ENCODE results near the gene CCDC167. TPM values are rescaled to one million over a fixed set of nuclear protein-coding genes. Genes with fewer than 3 reads are reported as not detected.

Gene CCDC167
- total and polyA plus RNA-seq, 5 experiments from 2014 or later, result 17.9 to 74.7 (median 64.3) TPM

- DNase-seq (peak; percentile 79 to 97 (median 93)), ATAC-seq (peak; percentile 86 to 89)
- no peaks in the 10 kb centered on the region for H3K36me3 Mint-ChIP-seq
- H3K27ac Mint-ChIP-seq, result peak overlapping the region; percentile 97 to 100 (median 100)
- H3K4me3 Mint-ChIP-seq, result peak overlapping the region; percentile 80 to 97 (median 92)
- POLR2A ChIA-PET, result interaction anchor here (0.6 to 10.5 kb wide), 24 partner anchors 8 to 344 kb away, joined by 3 to 330 read pairs (median 5); partner anchors contain the start of genes CCDC167, CMTR1 and ZFAND3
- no peaks in the 10 kb centered on the region for H3K9me3 Mint-ChIP-seq
- H3K4me1 Mint-ChIP-seq, result peaks cover 53 to 93% (median 87%) of the 10 kb centered on the region in 4 donors
- no peaks in the 10 kb centered on the region for H3K27me3 Mint-ChIP-seq
Observed at GRCh38 chr6:37516076-37516919, 16.6 kb upstream of the CCDC167 start.

- peak overlapping the region; percentile 80 to 97 (median 92) for H3K4me3 Mint-ChIP-seq
- DNase-seq (no peak), ATAC-seq (no peak)
- H3K4me1 Mint-ChIP-seq, result peaks cover 57 to 93% (median 87%) of the 10 kb centered on the region in 4 donors
- no peaks in the 10 kb centered on the region for H3K36me3 Mint-ChIP-seq
- POLR2A ChIA-PET, result interaction anchor here (0.8 to 10.5 kb wide), 14 partner anchors 9 to 328 kb away, joined by 3 to 330 read pairs (median 11); partner anchors contain the start of genes CCDC167, CMTR1 and ZFAND3
- no peaks in the 10 kb centered on the region for H3K27me3 Mint-ChIP-seq
- H3K27ac Mint-ChIP-seq, result peak overlapping the region; percentile 97 to 100 (median 100)
- no peaks in the 10 kb centered on the region for H3K9me3 Mint-ChIP-seq
Observed at GRCh38 chr6:37515712-37516075, 16.0 kb upstream of the CCDC167 start.

- H3K4me1 Mint-ChIP-seq, result peaks cover 57 to 92% (median 85%) of the 10 kb centered on the region in 4 donors
- POLR2A ChIA-PET, result interaction anchor here (4.5 to 10.5 kb wide), 3 partner anchors 11 to 45 kb away, joined by 36 to 330 read pairs (median 54); partner anchors contain the start of gene CCDC167
Observed at GRCh38 chr6:37514837-37515236, 15.1 kb upstream of the CCDC167 start.

GRCh38 chr6:37514321-37514771 lies 14.7 kb upstream of the CCDC167 start:
- peaks cover 59 to 94% (median 85%) of the 10 kb centered on the region in 4 donors for H3K4me1 Mint-ChIP-seq
- H3K9me3 Mint-ChIP-seq, result peaks cover 0 to 2% (median 0%) of the 10 kb centered on the region in 9 donors
- no peaks in the 10 kb centered on the region for H3K27me3 Mint-ChIP-seq
- no peaks in the 10 kb centered on the region for H3K36me3 Mint-ChIP-seq
- peak overlapping the region; percentile 97 to 100 (median 100) for H3K27ac Mint-ChIP-seq
- POLR2A ChIA-PET, result interaction anchor here (4.5 to 10.5 kb wide), 2 partner anchors 10 to 45 kb away, joined by 36 to 330 read pairs; partner anchors contain the start of gene CCDC167
- DNase-seq (peak in 1 of 10 donors; percentile 14), ATAC-seq (no peak)
- H3K4me3 Mint-ChIP-seq, result peak overlapping the region; percentile 71 to 97 (median 92)

More at GRCh38 chr6:37514837-37515236, 15.1 kb upstream of the CCDC167 start:
- peak in 1 of 10 donors; percentile 42 for DNase-seq
- H3K4me3 Mint-ChIP-seq, result peak overlapping the region; percentile 71 to 97 (median 92)
- no peaks in the 10 kb centered on the region for H3K27me3 Mint-ChIP-seq
- H3K36me3 Mint-ChIP-seq, result no peaks in the 10 kb centered on the region
- no peaks in the 10 kb centered on the region for H3K9me3 Mint-ChIP-seq
- no peak for ATAC-seq
- peak overlapping the region; percentile 97 to 100 (median 100) for H3K27ac Mint-ChIP-seq

- ATAC-seq (no peak), DNase-seq (peak in 1 of 10 donors; percentile 56)
- Mint-ChIP-seq H3K27ac (peak overlapping the region; percentile 88 to 100 (median 98)), H3K36me3 (no peaks in the 10 kb centered on the region), H3K4me3 (peak overlapping the region in 9 of 10 donors; percentile 22 to 75 (median 41)), H3K4me1 (peaks cover 57 to 94% (median 82%) of the 10 kb centered on the region in 4 donors), H3K27me3 (no peaks in the 10 kb centered on the region), H3K9me3 (peaks cover 0 to 2% (median 0%) of the 10 kb centered on the region in 9 donors)
- POLR2A ChIA-PET, result interaction anchor here (1.7 to 10.5 kb wide), 2 partner anchors 9 to 22 kb away, joined by 4 to 330 read pairs; partner anchors contain the start of gene CCDC167
Observed at GRCh38 chr6:37513576-37513975, 13.9 kb upstream of the CCDC167 start.

GRCh38 chr6:37513155-37513554 lies 13.5 kb upstream of the CCDC167 start:
- Mint-ChIP-seq H3K4me3 (peak overlapping the region in 7 of 10 donors; percentile 22 to 75 (median 44)), H3K4me1 (peaks cover 57 to 94% (median 82%) of the 10 kb centered on the region in 4 donors), H3K27ac (peak overlapping the region; percentile 73 to 100 (median 95)), H3K9me3 (peaks cover 0 to 2% (median 0%) of the 10 kb centered on the region in 9 donors), H3K36me3 (no peaks in the 10 kb centered on the region), H3K27me3 (no peaks in the 10 kb centered on the region)
- DNase-seq, result peak in 1 of 10 donors; percentile 49
- ATAC-seq, result no peak
- POLR2A ChIA-PET, result interaction anchor here (1.7 to 10.5 kb wide), 2 partner anchors 9 to 23 kb away, joined by 4 to 330 read pairs; partner anchors contain the start of gene CCDC167

- Mint-ChIP-seq H3K4me1 (peaks cover 58 to 92% (median 80%) of the 10 kb centered on the region in 4 donors), H3K27ac (peak overlapping the region in 8 of 10 donors; percentile 48 to 100 (median 95)), H3K4me3 (peak overlapping the region in 1 of 10 donors; percentile 41), H3K36me3 (no peaks in the 10 kb centered on the region), H3K9me3 (peaks cover 0 to 2% (median 0%) of the 10 kb centered on the region in 9 donors), H3K27me3 (no peaks in the 10 kb centered on the region)
- DNase-seq, result peak in 1 of 10 donors; percentile 4
- POLR2A ChIA-PET, result interaction anchor here (1.7 to 10.5 kb wide), 2 partner anchors 8 to 24 kb away, joined by 4 to 330 read pairs; partner anchors contain the start of gene CCDC167
- ATAC-seq, result no peak
Observed at GRCh38 chr6:37512400-37513011, 12.8 kb upstream of the CCDC167 start.

GRCh38 chr6:37511910-37512399 lies 12.3 kb upstream of the CCDC167 start:
- Mint-ChIP-seq H3K36me3 (no peaks in the 10 kb centered on the region), H3K4me1 (peaks cover 53 to 91% (median 77%) of the 10 kb centered on the region in 4 donors), H3K4me3 (no peak overlapping the region), H3K27me3 (no peaks in the 10 kb centered on the region), H3K27ac (peak overlapping the region in 7 of 10 donors; percentile 31 to 99 (median 72)), H3K9me3 (peaks cover 0 to 2% (median 0%) of the 10 kb centered on the region in 9 donors)
- ATAC-seq, result no peak
- POLR2A ChIA-PET, result interaction anchor here (1.7 to 10.5 kb wide), 2 partner anchors 8 to 24 kb away, joined by 4 to 330 read pairs; partner anchors contain the start of gene CCDC167
- DNase-seq, result peak in 1 of 10 donors; percentile 23

- POLR2A ChIA-PET, result interaction anchor here (0.6 to 10.5 kb wide), 3 partner anchors 7 to 159 kb away, joined by 3 to 330 read pairs (median 3); partner anchors contain the start of gene CCDC167
- ATAC-seq (no peak), DNase-seq (peak in 1 of 10 donors; percentile 46)
- peaks cover 0 to 2% (median 0%) of the 10 kb centered on the region in 9 donors for H3K9me3 Mint-ChIP-seq
- H3K4me3 Mint-ChIP-seq, result peak overlapping the region in 1 of 10 donors; percentile 34
- H3K36me3 Mint-ChIP-seq, result no peaks in the 10 kb centered on the region
- peaks cover 47 to 88% (median 72%) of the 10 kb centered on the region in 4 donors for H3K4me1 Mint-ChIP-seq
- peak overlapping the region in 6 of 10 donors; percentile 29 to 90 (median 66) for H3K27ac Mint-ChIP-seq
- H3K27me3 Mint-ChIP-seq, result no peaks in the 10 kb centered on the region
Observed at GRCh38 chr6:37511201-37511600, 11.5 kb upstream of the CCDC167 start.

- H3K4me1 Mint-ChIP-seq, result peaks cover 44 to 88% (median 70%) of the 10 kb centered on the region in 4 donors
- H3K4me3 Mint-ChIP-seq, result peak overlapping the region in 9 of 10 donors; percentile 16 to 80 (median 50)
- no peaks in the 10 kb centered on the region for H3K27me3 Mint-ChIP-seq
- peaks cover 0 to 2% (median 0%) of the 10 kb centered on the region in 9 donors for H3K9me3 Mint-ChIP-seq
- H3K27ac Mint-ChIP-seq, result peak overlapping the region; percentile 53 to 96 (median 86)
- peak; percentile 27 to 47 for ATAC-seq
- H3K36me3 Mint-ChIP-seq, result no peaks in the 10 kb centered on the region
- DNase-seq, result peak in 6 of 10 donors; percentile 35 to 62 (median 38)
- POLR2A ChIA-PET, result interaction anchor here (1.0 to 9.8 kb wide), 3 partner anchors 7 to 16 kb away, joined by 3 to 330 read pairs (median 3); no protein-coding TSS in a partner anchor
Observed at GRCh38 chr6:37507690-37508421, 8.2 kb upstream of the CCDC167 start.

- no peaks in the 10 kb centered on the region for H3K27me3 Mint-ChIP-seq
- H3K4me3 Mint-ChIP-seq, result peak overlapping the region in 5 of 10 donors; percentile 13 to 67 (median 34)
- H3K9me3 Mint-ChIP-seq, result peaks cover 0 to 2% (median 0%) of the 10 kb centered on the region in 9 donors
- no peaks in the 10 kb centered on the region for H3K36me3 Mint-ChIP-seq
- peak overlapping the region; percentile 39 to 98 (median 84) for H3K27ac Mint-ChIP-seq
- no peak for ATAC-seq
- POLR2A ChIA-PET, result interaction anchor here (1.0 to 9.8 kb wide), 2 partner anchors 7 to 15 kb away, joined by 3 to 330 read pairs; no protein-coding TSS in a partner anchor
- no peak for DNase-seq
- peaks cover 43 to 88% (median 71%) of the 10 kb centered on the region in 4 donors for H3K4me1 Mint-ChIP-seq
Observed at GRCh38 chr6:37507077-37507476, 7.4 kb upstream of the CCDC167 start.
